B cell (primary cell): ENCODE results near the gene DCPS. TPM values are rescaled to one million over a fixed set of nuclear protein-coding genes. Genes with fewer than 3 reads are reported as not detected.
A peak's percentile ranks its signal among the peaks of the same experiment; 100 is the strongest.

Source experiments
- ATAC-seq: fragments of 200-7000 bp; cut with Tn5 transposase; one replicate; pipeline ENCODE4 v1.10.0; 2021; ENCODE audit warnings: low read depth, mild to moderate bottlenecking, moderate number of reproducible peaks, moderate library complexity
- CTCF ChIA-PET: fragments of 350-600 bp; sonication (Branson Sonifier 250); formaldehyde crosslinking; loops from one replicate; lab custom pipeline; 2021; ENCODE audit warnings: antibody characterized with exemption, inconsistent platforms; lab: Charles Lee
- POLR2A ChIA-PET: fragments of 350-600 bp; sonication (Branson Sonifier 250); formaldehyde crosslinking; loops from one replicate; lab custom pipeline; 2021; ENCODE audit warnings: antibody characterized with exemption; lab: Charles Lee
- DNase-seq: peaks from one replicate; pipeline ENCODE4 v3.0.0; 2013
- H2AFZ ChIP-seq: 2 replicates; pipeline ENCODE4 v1.6.1; 2012; ENCODE audit warnings: mild to moderate bottlenecking, low read depth, low read length; ENCODE audit not compliant: insufficient read depth, poor library complexity, severe bottlenecking
- H3K27ac ChIP-seq, 2 donors: 1 replicate in 1 of 2; 2 replicates in 1 of 2; pipeline ENCODE4 v1.5.1; 2012 to 2013; ENCODE audit warnings: low read length in 2 of 2, mild to moderate bottlenecking in 2 of 2, moderate library complexity in 1 of 2
- H3K27me3 ChIP-seq, 4 experiments: fragments of 200-600 bp in 1 of 4; sonication (generic) in 1 of 4; replicated peaks in 1 of 4; 1 replicate in 2 of 4; 2 replicates in 2 of 4; pipeline versions ENCODE4 v1.6.1 to v1.7.0; 2013 to 2016; ENCODE audit warnings: low read length in 3 of 4, mild to moderate bottlenecking in 2 of 4, mixed read lengths in 1 of 4, moderate library complexity in 1 of 4; ENCODE audit not compliant: insufficient read depth in 4 of 4, control insufficient read depth in 3 of 4; ENCODE audit errors: control extremely low read depth in 1 of 4
- H3K36me3 ChIP-seq, 2 experiments: replicated peaks in 1 of 2; 1 replicate in 1 of 2; 2 replicates in 1 of 2; pipeline versions ENCODE4 v1.6.1 to v1.7.1; 2013; ENCODE audit warnings: low read length in 1 of 2; ENCODE audit not compliant: insufficient read depth in 2 of 2, control insufficient read depth in 1 of 2; ENCODE audit errors: control extremely low read depth in 1 of 2, extremely low read depth in 1 of 2
- H3K4me1 ChIP-seq, 2 donors: fragments of 200-600 bp in 1 of 2; sonication (generic) in 1 of 2; 1 replicate in 1 of 2; 2 replicates in 1 of 2; pipeline versions ENCODE4 v1.5.1 to v1.6.1; 2013 to 2017; ENCODE audit warnings: low read length in 2 of 2; ENCODE audit not compliant: control insufficient read depth in 2 of 2, insufficient read depth in 2 of 2
- H3K4me2 ChIP-seq: replicated peaks from 2 replicates; pipeline ENCODE3; 2012; ENCODE audit warnings: mild to moderate bottlenecking, low read depth, low read length; ENCODE audit not compliant: poor library complexity, severe bottlenecking
- H3K4me3 ChIP-seq, 5 experiments: fragments of 200-600 bp in 1 of 5; sonication (generic) in 1 of 5; 1 replicate in 3 of 5; 2 replicates in 2 of 5; pipeline versions ENCODE4 v1.5.1 to v1.7.0; 2011 to 2016; ENCODE audit warnings: low read length in 4 of 5, mild to moderate bottlenecking in 4 of 5, low read depth in 2 of 5, control low read depth in 1 of 5, moderate library complexity in 1 of 5; ENCODE audit not compliant: insufficient read depth in 1 of 5; ENCODE audit errors: control extremely low read depth in 1 of 5, extremely low read depth in 1 of 5
- H3K79me2 ChIP-seq: fragments of 200-600 bp; sonication (generic); one replicate; pipeline ENCODE4 v1.6.0; 2016; ENCODE audit warnings: low read length; ENCODE audit not compliant: control insufficient read depth, insufficient read depth
- H3K9ac ChIP-seq: fragments of 200-600 bp; sonication (generic); 2 replicates; pipeline ENCODE4 v1.6.1; 2017; ENCODE audit warnings: mild to moderate bottlenecking, low read length, moderate library complexity
- H3K9me3 ChIP-seq, 3 donors: one replicate each; pipeline versions ENCODE4 v1.6.1 to v1.7.1; 2013; ENCODE audit warnings: low read length in 2 of 3; ENCODE audit not compliant: control insufficient read depth in 2 of 3, insufficient read depth in 1 of 3; ENCODE audit errors: control extremely low read depth in 1 of 3
- H4K20me1 ChIP-seq: 2 replicates; pipeline ENCODE4 v1.6.0; 2012; ENCODE audit warnings: mild to moderate bottlenecking, low read length; ENCODE audit not compliant: insufficient read depth, control insufficient read depth, poor library complexity, severe bottlenecking
- H3K27ac Mint-ChIP-seq: one replicate; pipeline ENCODE4 v1.8.0; 2021; ENCODE audit warnings: mixed read lengths
- H3K27me3 Mint-ChIP-seq: one replicate; pipeline ENCODE4 v1.8.0; 2021; ENCODE audit warnings: mixed read lengths
- H3K4me1 Mint-ChIP-seq: one replicate; pipeline ENCODE4 v1.8.0; 2021; ENCODE audit warnings: mixed read lengths
- H3K4me3 Mint-ChIP-seq: one replicate; pipeline ENCODE4 v1.8.0; 2021; ENCODE audit warnings: mixed read lengths
- H3K9me3 Mint-ChIP-seq: one replicate; pipeline ENCODE4 v1.8.0; 2022; ENCODE audit warnings: mixed read lengths; ENCODE audit not compliant: insufficient read depth
- EZH2 ChIP-seq: IDR thresholded peaks from 2 replicates; pipeline ENCODE4 v1.6.1; 2012; ENCODE audit warnings: borderline replicate concordance, low read depth, mild to moderate bottlenecking, moderate library complexity, low read length; ENCODE audit not compliant: insufficient read depth, poor library complexity, severe bottlenecking
- WGBS: methylation state at CpG from one replicate; pipeline ENCODE4 v1.1.5; 2013; ENCODE audit warnings: missing lambda C conversion rate; ENCODE audit not compliant: insufficient coverage; 5-methylcytosine and 5-hydroxymethylcytosine counted together
- intact Hi-C: fragments of 100-400 bp; cut with micrococcal nuclease; formaldehyde crosslinking; loops from one replicate; pipeline ENCODE4 v1.10.0; 2022
- polyA plus RNA-seq: library from polyadenylated mRNA; depleted of rRNA; stranded (reverse); fragments of >200 nt; gene quantifications from 2 replicates; pipeline ENCODE4 v1.2.3, GENCODE V29; 2012
- total RNA-seq, 2 donors: library from RNA; stranded (reverse); fragments of 120-200 nt in 1 of 2; gene quantifications; 1 replicate in 1 of 2; 2 replicates in 1 of 2; pipeline versions ENCODE4 v1.2.3 to v1.2.4, GENCODE V29; 2013 to 2022
- TF ChIP-seq, protein P1 (sequence below): fragments of 200-600 bp; IDR thresholded peaks from one replicate; pipeline ENCODE4 v1.8.0; 2022; ENCODE audit warnings: antibody characterized with exemption, mild to moderate bottlenecking

The DCPS gene
- total and polyA plus RNA-seq, 2 donors (not counting 1 experiment from before 2014, with no cell fraction given): 21.7 to 37.1 TPM

DNA sequence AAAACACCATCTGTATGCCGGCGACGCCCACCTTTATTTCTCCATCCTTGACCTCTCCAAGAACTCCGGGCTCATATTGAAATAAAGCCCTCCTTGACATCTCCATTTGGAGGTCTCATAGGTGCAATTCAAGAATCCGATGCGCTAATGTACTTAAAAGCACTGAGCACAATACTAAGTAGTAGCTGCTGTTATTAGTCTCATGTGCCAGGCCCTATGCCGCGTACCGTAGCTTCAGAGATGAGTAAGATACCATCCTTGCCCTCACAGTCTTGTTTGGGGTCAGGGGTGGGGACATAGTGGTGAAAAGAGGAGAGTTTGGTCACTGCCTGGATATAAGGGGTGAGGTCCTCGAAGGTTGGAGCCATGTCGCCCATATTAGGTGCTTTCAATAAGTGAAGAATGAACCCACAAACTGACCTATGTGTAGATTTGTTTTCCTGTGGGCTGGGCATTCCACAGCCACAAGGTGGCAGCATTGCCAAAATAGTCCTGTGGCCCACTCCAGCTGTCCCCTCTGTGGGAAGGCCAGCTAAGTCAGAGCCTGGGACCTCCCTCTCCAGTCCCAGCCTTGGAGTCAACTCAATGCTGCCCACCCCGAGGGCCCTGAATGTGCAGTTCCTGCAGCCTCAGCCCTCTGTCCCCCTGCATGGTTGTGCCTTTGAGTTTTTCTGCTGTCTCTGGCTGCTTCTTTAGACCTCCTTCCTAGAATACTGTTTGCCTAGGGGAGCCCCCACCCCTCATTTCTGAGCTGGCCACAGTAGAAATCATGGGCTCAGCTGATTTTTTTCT, 6.5 kb downstream of the DCPS start:
- Histone ChIP-seq H3K4me2 (no peak overlapping the region), H4K20me1 (peaks cover 13% of the 10 kb centered on the region), H3K9ac (no peak overlapping the region), H3K4me3 (no peak overlapping the region), H3K79me2 (peaks cover 48% of the 10 kb centered on the region), H3K27ac (no peak overlapping the region), H3K36me3 (peaks cover 2 to 47% of the 10 kb centered on the region in 2 experiments), H3K27me3 (no peaks in the 10 kb centered on the region), H3K4me1 (peaks cover 5 to 22% of the 10 kb centered on the region in 2 donors), H3K9me3 (no peaks in the 10 kb centered on the region), H2AFZ (no peak overlapping the region)
- Mint-ChIP-seq H3K4me1 (peaks cover 26% of the 10 kb centered on the region), H3K27me3 (no peaks in the 10 kb centered on the region), H3K4me3 (no peak overlapping the region), H3K9me3 (no peaks in the 10 kb centered on the region), H3K27ac (no peak overlapping the region)
- 78% methylated on average over 12 of the region's 12 CpGs for WGBS
- POLR2A ChIA-PET: no interaction called here
- DNase-seq: peak; percentile 56
- intact Hi-C loops: loop anchor here (1.0 kb wide), 1 partner anchor 170 kb away; no protein-coding TSS in a partner anchor
- TF ChIP-seq, protein P1, sequence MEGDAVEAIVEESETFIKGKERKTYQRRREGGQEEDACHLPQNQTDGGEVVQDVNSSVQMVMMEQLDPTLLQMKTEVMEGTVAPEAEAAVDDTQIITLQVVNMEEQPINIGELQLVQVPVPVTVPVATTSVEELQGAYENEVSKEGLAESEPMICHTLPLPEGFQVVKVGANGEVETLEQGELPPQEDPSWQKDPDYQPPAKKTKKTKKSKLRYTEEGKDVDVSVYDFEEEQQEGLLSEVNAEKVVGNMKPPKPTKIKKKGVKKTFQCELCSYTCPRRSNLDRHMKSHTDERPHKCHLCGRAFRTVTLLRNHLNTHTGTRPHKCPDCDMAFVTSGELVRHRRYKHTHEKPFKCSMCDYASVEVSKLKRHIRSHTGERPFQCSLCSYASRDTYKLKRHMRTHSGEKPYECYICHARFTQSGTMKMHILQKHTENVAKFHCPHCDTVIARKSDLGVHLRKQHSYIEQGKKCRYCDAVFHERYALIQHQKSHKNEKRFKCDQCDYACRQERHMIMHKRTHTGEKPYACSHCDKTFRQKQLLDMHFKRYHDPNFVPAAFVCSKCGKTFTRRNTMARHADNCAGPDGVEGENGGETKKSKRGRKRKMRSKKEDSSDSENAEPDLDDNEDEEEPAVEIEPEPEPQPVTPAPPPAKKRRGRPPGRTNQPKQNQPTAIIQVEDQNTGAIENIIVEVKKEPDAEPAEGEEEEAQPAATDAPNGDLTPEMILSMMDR: peak; percentile 78
- TF ChIP-seq EZH2: no peak
- ATAC-seq: peak; percentile 67
- CTCF ChIA-PET: interaction anchor here (0.5 to 4.8 kb wide), 16 partner anchors 10 to 1525 kb away, joined by 3 to 55 read pairs (median 4); partner anchors contain the start of gene ST3GAL4

DNA sequence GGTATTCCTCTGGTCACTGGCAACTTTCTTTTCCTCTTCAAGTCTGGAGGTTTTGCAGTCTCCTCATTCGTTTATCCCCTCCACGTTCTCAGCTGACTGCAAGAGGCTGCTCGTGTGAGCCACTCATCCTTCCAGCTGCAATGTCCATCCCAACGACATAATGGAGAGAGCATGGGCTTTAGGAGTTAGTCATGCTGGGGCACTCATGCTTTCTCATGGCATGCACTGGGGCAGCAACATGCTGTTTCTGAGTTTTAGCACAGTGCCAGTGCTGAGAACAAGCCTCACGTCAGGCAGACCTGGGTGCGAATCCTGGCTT, 7.1 kb downstream of the DCPS start:
- H3K4me3 ChIP-seq: no peak overlapping the region
- H3K9me3 ChIP-seq: no peaks in the 10 kb centered on the region
- H3K4me1 ChIP-seq: peaks cover 0 to 16% of the 10 kb centered on the region in 2 donors
- no peak overlapping the region for H3K9ac ChIP-seq
- no peaks in the 10 kb centered on the region for H3K27me3 ChIP-seq
- POLR2A ChIA-PET: no interaction called here
- intact Hi-C loops: loop anchor here (1.0 kb wide), 1 partner anchor 169 kb away; no protein-coding TSS in a partner anchor
- H3K4me2 ChIP-seq: no peak overlapping the region
- DNase-seq: no peak
- no peak for ATAC-seq
- peaks cover 13% of the 10 kb centered on the region for H4K20me1 ChIP-seq
- no peak for TF ChIP-seq EZH2
- TF ChIP-seq, protein P1: no peak
- H2AFZ ChIP-seq: no peak overlapping the region
- Mint-ChIP-seq H3K27me3 (no peaks in the 10 kb centered on the region), H3K4me3 (no peak overlapping the region), H3K9me3 (no peaks in the 10 kb centered on the region), H3K4me1 (peaks cover 21% of the 10 kb centered on the region), H3K27ac (no peak overlapping the region)
- H3K36me3 ChIP-seq: peaks cover 2 to 48% of the 10 kb centered on the region in 2 experiments
- peaks cover 44% of the 10 kb centered on the region for H3K79me2 ChIP-seq
- CTCF ChIA-PET: interaction anchor here (0.6 to 4.8 kb wide), 16 partner anchors 8 to 1035 kb away, joined by 3 to 55 read pairs (median 4); partner anchors contain the start of gene ST3GAL4
- H3K27ac ChIP-seq: no peak overlapping the region
- 67% methylated on average over 6 of the region's 6 CpGs for WGBS
